H9 (cell line): ENCODE data around the gene FYCO1. TPM values are rescaled to one million over a fixed set of nuclear protein-coding genes. Genes with fewer than 3 reads are reported as not detected.

Experiments used
- DNase-seq: peaks from one replicate; pipeline ENCODE4 v3.0.0-alpha.2; 2017
- H2AFZ ChIP-seq: one replicate; pipeline ENCODE4 v1.6.1; 2013; ENCODE audit warnings: mild to moderate bottlenecking, low read length, control low read depth, moderate library complexity
- H2AK5ac ChIP-seq: 2 replicates; pipeline ENCODE4 v1.6.1; 2013; ENCODE audit warnings: low read length, control low read depth, mixed read lengths; ENCODE audit not compliant: insufficient read length
- H2BK120ac ChIP-seq: one replicate; pipeline ENCODE4 v1.6.1; 2013; ENCODE audit warnings: low read depth, mild to moderate bottlenecking, low read length, control low read depth, inconsistent platforms; ENCODE audit not compliant: poor library complexity, severe bottlenecking
- H2BK12ac ChIP-seq: 2 replicates; pipeline ENCODE4 v1.6.1; 2013; ENCODE audit warnings: low read length, control low read depth, mixed read lengths, low read depth; ENCODE audit not compliant: insufficient read length
- H2BK15ac ChIP-seq: 2 replicates; pipeline ENCODE4 v1.6.1; 2013; ENCODE audit warnings: low read depth, low read length, control low read depth
- H2BK20ac ChIP-seq: one replicate; pipeline ENCODE4 v1.6.1; 2013; ENCODE audit warnings: low read depth, mild to moderate bottlenecking, low read length, control low read depth, inconsistent platforms; ENCODE audit not compliant: poor library complexity, severe bottlenecking
- H2BK5ac ChIP-seq: 2 replicates; pipeline ENCODE4 v1.6.1; 2013; ENCODE audit warnings: low read length, control low read depth, mixed read lengths; ENCODE audit not compliant: insufficient read length
- H3K14ac ChIP-seq: 2 replicates; pipeline ENCODE4 v1.6.1; 2013; ENCODE audit warnings: low read length, control low read depth; ENCODE audit not compliant: insufficient read depth
- H3K18ac ChIP-seq: 2 replicates; pipeline ENCODE4 v1.6.1; 2013; ENCODE audit warnings: low read depth, mild to moderate bottlenecking, mixed read lengths, low read length, control low read depth; ENCODE audit not compliant: insufficient read length
- H3K23ac ChIP-seq: 2 replicates; pipeline ENCODE4 v1.6.1; 2013; ENCODE audit warnings: low read length, control low read depth, mixed read lengths, low read depth; ENCODE audit not compliant: insufficient read length
- H3K23me2 ChIP-seq: 2 replicates; pipeline ENCODE4 v1.6.1; 2013; ENCODE audit warnings: low read depth, mild to moderate bottlenecking, mixed read lengths, low read length, control low read depth; ENCODE audit not compliant: insufficient read length, poor library complexity, severe bottlenecking
- H3K27ac ChIP-seq: 2 replicates; pipeline ENCODE4 v1.5.1; 2013; ENCODE audit warnings: low read length, control low read depth, mixed read lengths, low read depth; ENCODE audit not compliant: insufficient read length
- H3K27me3 ChIP-seq: 2 replicates; pipeline ENCODE4 v1.6.1; 2013; ENCODE audit warnings: low read length, control low read depth, inconsistent platforms; ENCODE audit not compliant: insufficient read depth
- H3K4ac ChIP-seq: 2 replicates; pipeline ENCODE4 v1.6.1; 2013; ENCODE audit warnings: low read depth, mild to moderate bottlenecking, control low read depth, inconsistent platforms, low read length, moderate library complexity
- H3K4me1 ChIP-seq: 2 replicates; pipeline ENCODE4 v1.6.1; 2013; ENCODE audit warnings: low read length, control low read depth, inconsistent platforms; ENCODE audit not compliant: insufficient read depth
- H3K4me2 ChIP-seq: 2 replicates; pipeline ENCODE4 v1.6.1; 2013; ENCODE audit warnings: low read length, control low read depth, mixed read lengths; ENCODE audit not compliant: insufficient read length, insufficient read depth
- H3K56ac ChIP-seq: 2 replicates; pipeline ENCODE4 v1.6.1; 2013; ENCODE audit warnings: low read depth, mild to moderate bottlenecking, mixed read lengths, low read length, control low read depth; ENCODE audit not compliant: insufficient read length
- H3K79me1 ChIP-seq: 2 replicates; pipeline ENCODE4 v1.6.1; 2013; ENCODE audit warnings: low read depth, mild to moderate bottlenecking, moderate library complexity, low read length, control low read depth, inconsistent platforms; ENCODE audit not compliant: insufficient read depth, poor library complexity, severe bottlenecking
- H3K79me2 ChIP-seq: 2 replicates; pipeline ENCODE4 v1.6.1; 2013; ENCODE audit warnings: low read length, control low read depth, inconsistent platforms; ENCODE audit not compliant: insufficient read depth
- H3K9ac ChIP-seq: 2 replicates; pipeline ENCODE4 v1.6.1; 2013; ENCODE audit warnings: low read length, control low read depth, mixed read lengths; ENCODE audit not compliant: insufficient read length; ENCODE audit errors: extremely low read depth
- H3K9me3 ChIP-seq: one replicate; pipeline ENCODE4 v1.6.1; 2013; ENCODE audit warnings: low read depth, low read length, inconsistent platforms; ENCODE audit not compliant: control insufficient read depth
- H3T11ph ChIP-seq: one replicate; pipeline ENCODE4 v1.6.1; 2013; ENCODE audit warnings: mild to moderate bottlenecking, low read length, control low read depth, inconsistent platforms
- H4K20me1 ChIP-seq: one replicate; pipeline ENCODE4 v1.6.1; 2013; ENCODE audit not compliant: control insufficient read depth, insufficient read length, insufficient read depth
- H4K5ac ChIP-seq: 2 replicates; pipeline ENCODE4 v1.6.1; 2013; ENCODE audit warnings: low read depth, mild to moderate bottlenecking, mixed read lengths, low read length, control low read depth; ENCODE audit not compliant: insufficient read length
- H4K8ac ChIP-seq: replicated peaks from 2 replicates; pipeline ENCODE4 v1.6.1; 2013; ENCODE audit warnings: low read length, control low read depth, mixed read lengths, low read depth; ENCODE audit not compliant: insufficient read length
- H4K91ac ChIP-seq: 2 replicates; pipeline ENCODE4 v1.6.1; 2013; ENCODE audit warnings: low read depth, mild to moderate bottlenecking, moderate library complexity, mixed read lengths, low read length, control low read depth; ENCODE audit not compliant: insufficient read length
- H3K27ac Mint-ChIP-seq, 3 experiments: 2 replicates in 2 of 3; 3 replicates in 1 of 3; pipeline ENCODE4 v1.8.0; 2020 to 2021; ENCODE audit warnings: mixed read lengths in 3 of 3, mild to moderate bottlenecking in 1 of 3, moderate library complexity in 1 of 3
- H3K27me3 Mint-ChIP-seq: 2 replicates; pipeline ENCODE4 v1.8.0; 2021; ENCODE audit warnings: low read depth, mild to moderate bottlenecking, moderate library complexity, mixed read lengths
- H3K36me3 Mint-ChIP-seq, 3 experiments: 2 replicates in 2 of 3; 3 replicates in 1 of 3; pipeline ENCODE4 v1.8.0; 2020 to 2021; ENCODE audit warnings: low read depth in 3 of 3, mixed read lengths in 3 of 3; ENCODE audit not compliant: insufficient read depth in 1 of 3
- H3K4me1 Mint-ChIP-seq, 2 experiments: 2 replicates each; pipeline ENCODE4 v1.8.0; 2020; ENCODE audit warnings: mixed read lengths in 2 of 2
- H3K4me3 Mint-ChIP-seq, 2 experiments: 2 replicates in 1 of 2; 3 replicates in 1 of 2; pipeline ENCODE4 v1.8.0; 2020 to 2021; ENCODE audit warnings: mild to moderate bottlenecking in 2 of 2, mixed read lengths in 2 of 2, moderate library complexity in 1 of 2
- H3K9me3 Mint-ChIP-seq, 2 experiments: 2 replicates in 1 of 2; 3 replicates in 1 of 2; pipeline ENCODE4 v1.8.0; 2020; ENCODE audit warnings: mild to moderate bottlenecking in 2 of 2, mixed read lengths in 2 of 2, moderate library complexity in 1 of 2
- CTCF ChIP-seq: fragments of 200-600 bp; sonication (generic); conservative IDR thresholded peaks from 3 replicates; pipeline ENCODE4 v1.8.0; 2021; ENCODE audit warnings: antibody characterized with exemption, mild to moderate bottlenecking
- WGBS: extraction: QIAGEN DNeasy Blood & Tissue Kit; methylation state at CpG from one replicate; pipeline ENCODE4 v1.1.7; 2013; ENCODE audit warnings: missing lambda C conversion rate, low lambda C conversion rate, mixed read lengths; ENCODE audit not compliant: insufficient read length; ENCODE audit errors: extremely low coverage; 5-methylcytosine and 5-hydroxymethylcytosine counted together
- total RNA-seq: library from RNA; stranded (reverse); gene quantifications from 2 replicates; pipeline ENCODE4 v1.2.1, GENCODE V29; 2021

FYCO1 gene
- total RNA-seq, 1 experiment from 2014 or later: 10.4 TPM

- H3K18ac ChIP-seq: no peak overlapping the region
- Mint-ChIP-seq H3K36me3 (peaks cover 16 to 76% (median 68%) of the 10 kb centered on the region in 3 experiments; a peak in 6 of 7 replicates), H3K9me3 (no peaks in the 10 kb centered on the region), H3K27me3 (peaks cover 1% of the 10 kb centered on the region; the same call in 1 of the 2 replicates), H3K27ac (no peak overlapping the region; a peak in 1 of 7 replicates), H3K4me3 (no peak overlapping the region), H3K4me1 (no peaks in the 10 kb centered on the region)
- H3K23ac ChIP-seq: no peak overlapping the region
- no peak overlapping the region for H3K14ac ChIP-seq
- H2AFZ ChIP-seq: no peak overlapping the region
- no CpG with 5 or more reads among the region's 6 CpGs for WGBS
- no peak for TF ChIP-seq CTCF
- H3K79me2 ChIP-seq: no peaks in the 10 kb centered on the region
- H3K27ac ChIP-seq: no peak overlapping the region
- no peak overlapping the region for H3K9ac ChIP-seq
- H3K4me2 ChIP-seq: no peak overlapping the region
- no peaks in the 10 kb centered on the region for H3K27me3 ChIP-seq
- no peak overlapping the region for H2BK15ac ChIP-seq
- H3T11ph ChIP-seq: no peak overlapping the region
- no peaks in the 10 kb centered on the region for H3K23me2 ChIP-seq
- H3K4me1 ChIP-seq: no peaks in the 10 kb centered on the region
- H4K8ac ChIP-seq: no peak overlapping the region
- no peak overlapping the region for H2BK20ac ChIP-seq
- no peak overlapping the region for H2BK12ac ChIP-seq
- H3K56ac ChIP-seq: no peak overlapping the region
- H3K9me3 ChIP-seq: no peaks in the 10 kb centered on the region
- no peak for DNase-seq
- H3K79me1 ChIP-seq: no peaks in the 10 kb centered on the region
- no peak overlapping the region for H2BK5ac ChIP-seq
- H3K4ac ChIP-seq: no peak overlapping the region
- H4K91ac ChIP-seq: no peak overlapping the region
- no peak overlapping the region for H2AK5ac ChIP-seq
- no peaks in the 10 kb centered on the region for H4K20me1 ChIP-seq
- no peak overlapping the region for H2BK120ac ChIP-seq
- H4K5ac ChIP-seq: no peak overlapping the region
These were observed 22.9 kb downstream of the FYCO1 start for GRCh38 chr3:45972534-45973402.
